Small intestine (tissue), 7 donors: ENCODE results near the gene P2RX4. TPM values are rescaled to one million over a fixed set of nuclear protein-coding genes. Genes with fewer than 3 reads are reported as not detected.

ENCODE experiments used
- DNase-seq, 2 donors: peaks; one replicate each; pipeline versions ENCODE4 v3.0.0 to v3.0.0-alpha.2; 2013
- FAIRE-seq: peaks from 2 replicates; lab custom pipeline; 2012; peaks lifted over from hg19 to GRCh38; lab: Jason Lieb, UNC
- H3K27ac ChIP-seq, 3 donors: one replicate each; pipeline ENCODE4 v1.5.1; 2013; ENCODE audit warnings: low read length in 2 of 3, mild to moderate bottlenecking in 2 of 3, control low read depth in 1 of 3, inconsistent platforms in 1 of 3, low read depth in 1 of 3, moderate library complexity in 1 of 3
- H3K27me3 ChIP-seq, 3 donors: one replicate each; pipeline ENCODE4 v1.6.1; 2013; ENCODE audit warnings: low read length in 3 of 3, inconsistent platforms in 1 of 3; ENCODE audit not compliant: control insufficient read depth in 3 of 3, insufficient read depth in 3 of 3
- H3K36me3 ChIP-seq, 3 donors: one replicate each; pipeline ENCODE4 v1.6.1; 2013; ENCODE audit warnings: low read length in 3 of 3, inconsistent platforms in 1 of 3, low read depth in 1 of 3, mild to moderate bottlenecking in 1 of 3, moderate library complexity in 1 of 3; ENCODE audit not compliant: control insufficient read depth in 3 of 3, insufficient read depth in 2 of 3
- H3K4me1 ChIP-seq, 3 donors: one replicate each; pipeline ENCODE4 v1.6.1; 2013; ENCODE audit warnings: low read length in 2 of 3, inconsistent platforms in 1 of 3, low read depth in 1 of 3, mild to moderate bottlenecking in 1 of 3, moderate library complexity in 1 of 3; ENCODE audit not compliant: control insufficient read depth in 3 of 3, insufficient read depth in 2 of 3
- H3K4me3 ChIP-seq, 3 donors: one replicate each; pipeline ENCODE4 v1.5.1; 2013; ENCODE audit warnings: low read length in 3 of 3, control low read depth in 1 of 3, inconsistent platforms in 1 of 3, low read depth in 1 of 3, mild to moderate bottlenecking in 1 of 3, moderate library complexity in 1 of 3
- H3K9me3 ChIP-seq, 2 donors: one replicate each; pipeline ENCODE4 v1.6.1; 2013; ENCODE audit warnings: low read depth in 1 of 2, low read length in 1 of 2; ENCODE audit not compliant: control insufficient read depth in 2 of 2, insufficient read depth in 1 of 2
- WGBS, 3 donors: extraction: QIAGEN DNeasy Blood & Tissue Kit; methylation state at CpG; one replicate each; pipeline ENCODE4 v1.1.7; 2013; 5-methylcytosine and 5-hydroxymethylcytosine counted together
- polyA plus RNA-seq, 4 donors: library from polyadenylated mRNA; stranded (reverse) in 3 of 4; unstranded in 1 of 4; fragments of 200-250 nt in 3 of 4; fragments of 120-200 nt in 1 of 4; gene quantifications; one replicate each; pipeline versions ENCODE4 v1.2.1 to v1.2.3, GENCODE V29; 2013
- donor health status: healthy with polysubstance abuse.
- donor health status: control.
- donor health status: control.
- donor health status: Bipolar disorder and iron deficiency.
- donor health status: healthy.

P2RX4 gene
- polyA plus RNA-seq, 4 donors = 17.5 to 129 (median 43.5) TPM

GRCh38 chr12:121209221-121209620 is 708 bp upstream of the P2RX4 start:
- Histone ChIP-seq H3K36me3 (peaks cover 0 to 23% (median 0%) of the 10 kb centered on the region in 3 donors), H3K4me3 (peak overlapping the region in 2 of 3 donors; percentile 8 to 72), H3K9me3 (no peaks in the 10 kb centered on the region), H3K27ac (peak overlapping the region in 2 of 3 donors; percentile 96 to 97), H3K27me3 (no peaks in the 10 kb centered on the region), H3K4me1 (peaks cover 4 to 17% (median 7%) of the 10 kb centered on the region in 3 donors)
- 89 to 93% (median 92%) methylated on average over 15 of the region's 15 CpGs for WGBS, 3 donors
- no peak for DNase-seq
- no peak for FAIRE-seq

- Histone ChIP-seq H3K9me3 (no peaks in the 10 kb centered on the region), H3K4me1 (peaks cover 7 to 48% (median 11%) of the 10 kb centered on the region in 3 donors), H3K27ac (peak overlapping the region in 1 of 3 donors; percentile 90), H3K27me3 (no peaks in the 10 kb centered on the region), H3K4me3 (no peak overlapping the region), H3K36me3 (peaks cover 0 to 29% (median 0%) of the 10 kb centered on the region in 3 donors)
- DNase-seq = no peak
- 84 to 94% (median 90%) methylated on average over 5 of the region's 5 CpGs for WGBS, 3 donors
- FAIRE-seq = no peak
Measured at GRCh38 chr12:121212875-121213274, 2.9 kb downstream of the P2RX4 start.

GRCh38 chr12:121214166-121214777 is 4.3 kb downstream of the P2RX4 start:
- peaks cover 0 to 43% (median 0%) of the 10 kb centered on the region in 3 donors for H3K36me3 ChIP-seq
- H3K4me1 ChIP-seq = peaks cover 7 to 58% (median 13%) of the 10 kb centered on the region in 3 donors
- no peaks in the 10 kb centered on the region for H3K27me3 ChIP-seq
- H3K27ac ChIP-seq = peak overlapping the region; percentile 84 to 91 (median 90)
- no peak overlapping the region for H3K4me3 ChIP-seq
- 29 to 63% (median 36%) methylated on average over 11 of the region's 11 CpGs for WGBS, 3 donors
- no peaks in the 10 kb centered on the region for H3K9me3 ChIP-seq
- no peak for FAIRE-seq
- peak; percentile 48 to 67 for DNase-seq

GRCh38 chr12:121214855-121215745 is 5.2 kb downstream of the P2RX4 start:
- H3K4me1 ChIP-seq = peaks cover 7 to 56% (median 13%) of the 10 kb centered on the region in 3 donors
- H3K9me3 ChIP-seq = no peaks in the 10 kb centered on the region
- peaks cover 0 to 45% (median 0%) of the 10 kb centered on the region in 3 donors for H3K36me3 ChIP-seq
- DNase-seq (peak; percentile 91 to 97), FAIRE-seq (peak; percentile 84)
- 18 to 44% (median 24%) methylated on average over 14 of the region's 14 CpGs for WGBS, 3 donors
- H3K27ac ChIP-seq = peak overlapping the region; percentile 84 to 91 (median 90)
- H3K4me3 ChIP-seq = no peak overlapping the region
- H3K27me3 ChIP-seq = no peaks in the 10 kb centered on the region

- H3K27ac ChIP-seq = peak overlapping the region in 1 of 3 donors; percentile 90
- FAIRE-seq (no peak), DNase-seq (no peak)
- peaks cover 7 to 56% (median 13%) of the 10 kb centered on the region in 3 donors for H3K4me1 ChIP-seq
- 88 to 89% (median 88%) methylated on average over 4 of the region's 4 CpGs for WGBS, 3 donors
- H3K27me3 ChIP-seq = no peaks in the 10 kb centered on the region
- no peaks in the 10 kb centered on the region for H3K9me3 ChIP-seq
- no peak overlapping the region for H3K4me3 ChIP-seq
- H3K36me3 ChIP-seq = peaks cover 0 to 55% (median 3%) of the 10 kb centered on the region in 3 donors
Measured at GRCh38 chr12:121216102-121216501, 6.2 kb downstream of the P2RX4 start.

GRCh38 chr12:121217063-121217462 is 7.1 kb downstream of the P2RX4 start:
- no peak for FAIRE-seq
- 22 to 63% (median 32%) methylated on average over 8 of the region's 8 CpGs for WGBS, 3 donors
- H3K36me3 ChIP-seq = peaks cover 4 to 57% (median 6%) of the 10 kb centered on the region in 3 donors
- H3K4me3 ChIP-seq = no peak overlapping the region
- no peaks in the 10 kb centered on the region for H3K27me3 ChIP-seq
- peak overlapping the region; percentile 68 to 90 (median 85) for H3K27ac ChIP-seq
- H3K9me3 ChIP-seq = no peaks in the 10 kb centered on the region
- peaks cover 7 to 54% (median 13%) of the 10 kb centered on the region in 3 donors for H3K4me1 ChIP-seq
- peak; percentile 79 to 83 for DNase-seq

GRCh38 chr12:121217761-121218160 is 7.8 kb downstream of the P2RX4 start:
- DNase-seq = peak; percentile 84 to 92
- FAIRE-seq = no peak
- Histone ChIP-seq H3K27ac (peak overlapping the region; percentile 62 to 90 (median 85)), H3K4me1 (peaks cover 7 to 53% (median 12%) of the 10 kb centered on the region in 3 donors), H3K36me3 (peaks cover 4 to 59% (median 6%) of the 10 kb centered on the region in 3 donors), H3K4me3 (no peak overlapping the region), H3K9me3 (no peaks in the 10 kb centered on the region), H3K27me3 (no peaks in the 10 kb centered on the region)
- 19 to 73% (median 31%) methylated on average over 5 of the region's 5 CpGs for WGBS, 3 donors
